Measurements from ENCODE around the gene BACE1-AS. TPM values are rescaled to one million over a fixed set of nuclear protein-coding genes. Genes with fewer than 3 reads are reported as not detected.

BACE1-AS gene
- total RNA-seq, 1 experiment from 2014 or later, result 3.6 TPM

DNA sequence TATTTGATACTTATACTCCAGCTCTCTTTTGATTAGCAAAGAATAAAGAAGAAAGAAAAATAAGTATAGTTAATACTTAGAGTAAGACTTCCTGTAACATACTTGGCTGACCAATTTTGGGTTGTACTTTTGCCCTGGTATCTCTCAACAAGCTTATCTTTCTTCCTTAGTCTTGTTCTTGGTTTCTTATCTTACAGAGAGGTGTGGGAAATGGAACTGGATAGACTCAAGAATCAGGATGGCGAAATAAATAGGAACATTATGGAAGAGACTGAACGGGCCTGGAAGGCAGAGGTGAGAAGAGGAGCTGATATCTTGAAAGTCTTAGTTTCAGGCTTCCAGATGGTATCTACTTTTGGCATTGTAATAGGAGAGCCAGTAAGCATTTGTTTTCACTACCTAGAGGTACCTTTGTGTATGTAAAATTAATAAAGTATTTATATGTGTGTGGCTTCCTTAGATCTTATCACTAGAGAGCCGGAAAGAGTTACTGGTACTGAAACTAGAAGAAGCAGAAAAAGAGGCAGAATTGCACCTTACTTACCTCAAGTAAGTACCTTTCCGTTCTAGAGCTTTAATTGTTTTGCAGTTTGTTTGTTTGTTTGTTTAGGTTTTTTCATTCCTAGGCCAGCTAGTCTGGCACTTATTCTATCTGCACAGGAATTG is 11.3 kb upstream of the BACE1-AS start:
- Histone ChIP-seq H3K4me1 (ENCODE audit: insufficient read depth, low read length) (peaks cover 17% of the 10 kb centered on the region), H3K4me3 (ENCODE audit: low read length) (no peak overlapping the region), H3K36me3 (ENCODE audit: low read depth, low read length) (peaks cover 14% of the 10 kb centered on the region; the same call in 1 of the 2 replicates), H2AFZ (ENCODE audit: low read length) (no peak overlapping the region), H3K9ac (ENCODE audit: low read length) (no peak overlapping the region), H3K9me3 (ENCODE audit: low read length) (no peaks in the 10 kb centered on the region), H3K27me3 (ENCODE audit: low read length) (no peaks in the 10 kb centered on the region), H3K27ac (ENCODE audit: low read length) (no peak overlapping the region), H3K79me2 (ENCODE audit: low read length) (no peaks in the 10 kb centered on the region), H3K9me2 (replicated peaks; ENCODE audit: low read length) (no peaks in the 10 kb centered on the region), H4K20me1 (ENCODE audit: low read length) (no peaks in the 10 kb centered on the region), H3F3A (ENCODE audit: low read length, unreplicated experiment) (peaks cover 5% of the 10 kb centered on the region), H3K4me2 (ENCODE audit: low read length) (no peak overlapping the region)
- ATAC-seq (no peak), DNase-seq (no peak)
- TF ChIP-seq EZH2 (IDR thresholded peaks at IDR 0.05; ENCODE audit: low read length, unreplicated experiment) (no peak), EZH2phosphoT487 (IDR thresholded peaks at IDR 0.05; ENCODE audit: borderline replicate concordance, low read length) (no peak)
- TF ChIP-seq, protein P1, sequence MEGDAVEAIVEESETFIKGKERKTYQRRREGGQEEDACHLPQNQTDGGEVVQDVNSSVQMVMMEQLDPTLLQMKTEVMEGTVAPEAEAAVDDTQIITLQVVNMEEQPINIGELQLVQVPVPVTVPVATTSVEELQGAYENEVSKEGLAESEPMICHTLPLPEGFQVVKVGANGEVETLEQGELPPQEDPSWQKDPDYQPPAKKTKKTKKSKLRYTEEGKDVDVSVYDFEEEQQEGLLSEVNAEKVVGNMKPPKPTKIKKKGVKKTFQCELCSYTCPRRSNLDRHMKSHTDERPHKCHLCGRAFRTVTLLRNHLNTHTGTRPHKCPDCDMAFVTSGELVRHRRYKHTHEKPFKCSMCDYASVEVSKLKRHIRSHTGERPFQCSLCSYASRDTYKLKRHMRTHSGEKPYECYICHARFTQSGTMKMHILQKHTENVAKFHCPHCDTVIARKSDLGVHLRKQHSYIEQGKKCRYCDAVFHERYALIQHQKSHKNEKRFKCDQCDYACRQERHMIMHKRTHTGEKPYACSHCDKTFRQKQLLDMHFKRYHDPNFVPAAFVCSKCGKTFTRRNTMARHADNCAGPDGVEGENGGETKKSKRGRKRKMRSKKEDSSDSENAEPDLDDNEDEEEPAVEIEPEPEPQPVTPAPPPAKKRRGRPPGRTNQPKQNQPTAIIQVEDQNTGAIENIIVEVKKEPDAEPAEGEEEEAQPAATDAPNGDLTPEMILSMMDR (conservative IDR thresholded peaks at IDR 0.05; ENCODE audit: low read depth, low read length), result no peak
- intact Hi-C loops (cut with micrococcal nuclease), result no loop called here
- no TSS peak for BruUV-seq (replicated peaks)
- CTCF ChIA-PET, result no interaction called here
- POLR2A ChIA-PET (ENCODE audit: unreplicated experiment), result no interaction called here

DNA sequence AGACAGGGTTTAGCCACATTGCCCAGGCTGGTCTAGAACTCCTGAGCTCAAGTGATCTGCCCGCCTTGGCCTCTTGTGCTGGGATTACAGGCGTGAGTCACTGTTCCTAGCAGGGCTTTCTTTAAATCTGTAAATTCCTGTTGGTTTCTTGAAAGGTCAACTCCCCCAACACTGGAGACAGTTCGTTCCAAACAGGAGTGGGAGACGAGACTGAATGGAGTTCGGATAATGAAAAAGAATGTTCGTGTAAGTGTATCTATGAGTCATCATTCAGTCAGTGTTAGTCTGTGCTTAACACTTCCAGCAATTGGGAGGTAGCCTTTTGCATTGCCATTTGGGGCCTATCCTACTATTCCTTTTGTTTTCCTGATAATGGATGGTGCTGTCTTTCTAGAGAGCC is 10.0 kb upstream of the BACE1-AS start:
- H3K9me3 ChIP-seq (ENCODE audit: low read length), result no peaks in the 10 kb centered on the region
- TF ChIP-seq, protein P1 (conservative IDR thresholded peaks at IDR 0.05; ENCODE audit: low read depth, low read length), result no peak
- no peak for TF ChIP-seq EZH2 (IDR thresholded peaks at IDR 0.05; ENCODE audit: low read length, unreplicated experiment)
- H2AFZ ChIP-seq (ENCODE audit: low read length), result peak overlapping the region; percentile 50
- peak overlapping the region; percentile 66 for H3K27ac ChIP-seq (ENCODE audit: low read length)
- peaks cover 5% of the 10 kb centered on the region for H3F3A ChIP-seq (ENCODE audit: low read length, unreplicated experiment)
- no peaks in the 10 kb centered on the region for H3K79me2 ChIP-seq (ENCODE audit: low read length)
- H3K36me3 ChIP-seq (ENCODE audit: low read depth, low read length), result peaks cover 14% of the 10 kb centered on the region; the same call in 1 of the 2 replicates
- ATAC-seq (peak; percentile 96), DNase-seq (peak; percentile 88)
- H3K4me2 ChIP-seq (ENCODE audit: low read length), result peak overlapping the region; percentile 36
- POLR2A ChIA-PET (ENCODE audit: unreplicated experiment), result no interaction called here
- intact Hi-C loops (cut with micrococcal nuclease), result loop anchor here (1.0 kb wide), 3 partner anchors 22 to 42 kb away; partner anchors contain the start of gene BACE1
- H3K9me2 ChIP-seq (replicated peaks; ENCODE audit: low read length), result no peaks in the 10 kb centered on the region
- 0 out of 2 replicates have a peak overlapping the region, but pooled peaks have one; percentile 3 for H3K9ac ChIP-seq (ENCODE audit: low read length)
- no peaks in the 10 kb centered on the region for H3K27me3 ChIP-seq (ENCODE audit: low read length)
- H3K4me1 ChIP-seq (ENCODE audit: insufficient read depth, low read length), result peaks cover 17% of the 10 kb centered on the region
- CTCF ChIA-PET, result no interaction called here
- H3K4me3 ChIP-seq (ENCODE audit: low read length), result no peak overlapping the region
- no TSS peak for BruUV-seq (replicated peaks)
- no peaks in the 10 kb centered on the region for H4K20me1 ChIP-seq (ENCODE audit: low read length)

DNA sequence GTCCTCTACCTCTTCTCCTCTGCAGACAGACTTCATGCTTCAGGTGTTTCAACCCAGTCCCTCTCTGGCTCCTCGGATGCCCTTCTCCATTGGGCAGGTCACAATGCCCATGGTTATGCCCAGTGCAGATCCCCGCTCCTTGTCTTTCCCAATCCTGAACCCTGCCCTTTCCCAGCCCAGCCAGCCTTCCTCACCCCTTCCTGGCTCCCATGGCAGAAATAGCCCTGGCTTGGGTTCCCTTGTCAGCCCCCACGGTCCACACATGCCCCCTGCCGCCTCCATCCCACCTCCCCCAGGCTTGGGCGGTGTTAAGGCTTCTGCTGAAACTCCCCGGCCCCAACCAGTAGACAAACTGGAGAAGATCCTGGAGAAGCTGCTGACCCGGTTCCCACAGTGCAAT is 9.3 kb upstream of the BACE1-AS start:
- Histone ChIP-seq H3K9me3 (ENCODE audit: low read length) (no peaks in the 10 kb centered on the region), H3K27me3 (ENCODE audit: low read length) (no peaks in the 10 kb centered on the region), H3K4me1 (ENCODE audit: insufficient read depth, low read length) (peaks cover 17% of the 10 kb centered on the region), H3F3A (ENCODE audit: low read length, unreplicated experiment) (peaks cover 5% of the 10 kb centered on the region), H3K4me3 (ENCODE audit: low read length) (no peak overlapping the region), H4K20me1 (ENCODE audit: low read length) (no peaks in the 10 kb centered on the region), H3K36me3 (ENCODE audit: low read depth, low read length) (peaks cover 14% of the 10 kb centered on the region; the same call in 1 of the 2 replicates), H3K9me2 (replicated peaks; ENCODE audit: low read length) (no peaks in the 10 kb centered on the region), H3K4me2 (ENCODE audit: low read length) (no peak overlapping the region), H3K9ac (ENCODE audit: low read length) (no peak overlapping the region), H3K27ac (ENCODE audit: low read length) (peak overlapping the region; percentile 66), H2AFZ (ENCODE audit: low read length) (no peak overlapping the region), H3K79me2 (ENCODE audit: low read length) (no peaks in the 10 kb centered on the region)
- TSS peak; percentile 30 for BruUV-seq (replicated peaks)
- TF ChIP-seq, protein P1 (conservative IDR thresholded peaks at IDR 0.05; ENCODE audit: low read depth, low read length), result no peak
- TF ChIP-seq EZH2 (IDR thresholded peaks at IDR 0.05; ENCODE audit: low read length, unreplicated experiment) (no peak), EZH2phosphoT487 (IDR thresholded peaks at IDR 0.05; ENCODE audit: borderline replicate concordance, low read length) (no peak)
- intact Hi-C loops (cut with micrococcal nuclease), result loop anchor here (1.0 kb wide), 3 partner anchors 23 to 43 kb away; partner anchors contain the start of gene BACE1
- no peak for DNase-seq
- ChIA-PET POLR2A (ENCODE audit: unreplicated experiment) (no interaction called here), CTCF (no interaction called here)
- no peak for ATAC-seq
